Esophagus squamous epithelium (tissue), 4 donors: ENCODE results near the gene BRD7.

Experiments
- POLR2A ChIP-seq, 4 donors: fragments of 450-650 bp; IDR thresholded peaks; one replicate each; pipeline ENCODE4 v1.6.1; 2017; ENCODE audit warnings: antibody characterized with exemption in 4 of 4, mild to moderate bottlenecking in 4 of 4, moderate library complexity in 3 of 4
- TF ChIP-seq, protein P1 (sequence below), 6 experiments: fragments of 450-650 bp in 4 of 6; fragments of 200-600 bp in 2 of 6; sonication (generic) in 2 of 6; IDR thresholded peaks; one replicate each; pipeline ENCODE4 v1.5.1; 2016 to 2019; ENCODE audit warnings: antibody characterized with exemption in 6 of 6, mild to moderate bottlenecking in 4 of 6, moderate library complexity in 4 of 6

DNA sequence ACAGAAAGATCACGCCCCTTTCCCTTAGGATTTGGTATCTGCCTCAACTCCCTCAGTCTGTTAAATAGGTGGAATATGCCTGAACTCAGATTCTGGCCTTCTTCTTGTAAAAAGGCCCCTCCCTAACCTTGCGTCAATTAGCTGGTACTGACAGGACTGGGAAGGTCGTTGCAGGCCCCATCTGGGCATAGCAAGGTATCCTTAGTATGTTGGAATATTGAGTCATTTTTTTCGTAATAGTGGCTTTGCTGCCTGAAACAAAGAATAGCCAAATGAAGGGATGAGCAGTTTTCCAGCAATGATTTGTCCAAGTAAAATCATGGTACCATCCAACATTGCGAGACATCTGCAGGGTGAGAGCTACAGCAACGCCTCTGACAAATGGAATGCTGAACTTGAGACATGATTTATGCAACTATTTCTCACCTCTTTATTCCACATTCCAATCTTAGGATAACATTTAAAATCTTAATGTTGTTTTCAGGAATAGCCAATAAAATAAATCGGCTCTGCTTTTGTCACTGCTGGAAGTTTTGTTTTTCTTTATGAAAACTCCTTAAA is 39.3 kb upstream of the BRD7 start:
- TF ChIP-seq, protein P1, sequence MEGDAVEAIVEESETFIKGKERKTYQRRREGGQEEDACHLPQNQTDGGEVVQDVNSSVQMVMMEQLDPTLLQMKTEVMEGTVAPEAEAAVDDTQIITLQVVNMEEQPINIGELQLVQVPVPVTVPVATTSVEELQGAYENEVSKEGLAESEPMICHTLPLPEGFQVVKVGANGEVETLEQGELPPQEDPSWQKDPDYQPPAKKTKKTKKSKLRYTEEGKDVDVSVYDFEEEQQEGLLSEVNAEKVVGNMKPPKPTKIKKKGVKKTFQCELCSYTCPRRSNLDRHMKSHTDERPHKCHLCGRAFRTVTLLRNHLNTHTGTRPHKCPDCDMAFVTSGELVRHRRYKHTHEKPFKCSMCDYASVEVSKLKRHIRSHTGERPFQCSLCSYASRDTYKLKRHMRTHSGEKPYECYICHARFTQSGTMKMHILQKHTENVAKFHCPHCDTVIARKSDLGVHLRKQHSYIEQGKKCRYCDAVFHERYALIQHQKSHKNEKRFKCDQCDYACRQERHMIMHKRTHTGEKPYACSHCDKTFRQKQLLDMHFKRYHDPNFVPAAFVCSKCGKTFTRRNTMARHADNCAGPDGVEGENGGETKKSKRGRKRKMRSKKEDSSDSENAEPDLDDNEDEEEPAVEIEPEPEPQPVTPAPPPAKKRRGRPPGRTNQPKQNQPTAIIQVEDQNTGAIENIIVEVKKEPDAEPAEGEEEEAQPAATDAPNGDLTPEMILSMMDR (IDR thresholded peaks at IDR 0.05): no peak
- TF ChIP-seq POLR2A (IDR thresholded peaks at IDR 0.05): no peak
